ENCODE data around the gene WDR91. TPM values are rescaled to one million over a fixed set of nuclear protein-coding genes. Genes with fewer than 3 reads are reported as not detected.

WDR91 gene
- polyA plus RNA-seq, 1 experiment: 6.3 TPM

GRCh38 chr7:135195156-135195555, 16.2 kb downstream of the WDR91 start:
- TF ChIP-seq CTCF (IDR thresholded peaks at IDR 0.05; ENCODE audit: low read depth, low read length): no peak
- ChIA-PET CTCF (no interaction called here), POLR2A (no interaction called here)
- no peaks in the 10 kb centered on the region for H3K27me3 ChIP-seq (ENCODE audit: control insufficient read depth, insufficient read depth, low read length)
- no peak overlapping the region for H3K27ac ChIP-seq (ENCODE audit: low read depth, low read length)
- H3K9me3 ChIP-seq (ENCODE audit: control insufficient read depth, insufficient read depth, low read length): no peaks in the 10 kb centered on the region
- DNase-seq (ENCODE audit: low read depth, low spot score): no peak
- no peak overlapping the region for H3K4me3 ChIP-seq (ENCODE audit: low read depth, low read length)

GRCh38 chr7:135194494-135195095, 16.7 kb downstream of the WDR91 start:
- Histone ChIP-seq H3K27me3 (ENCODE audit: control insufficient read depth, insufficient read depth, low read length) (no peaks in the 10 kb centered on the region), H3K27ac (ENCODE audit: low read depth, low read length) (peak overlapping the region; percentile 78), H3K9me3 (ENCODE audit: control insufficient read depth, insufficient read depth, low read length) (no peaks in the 10 kb centered on the region), H3K4me3 (ENCODE audit: low read depth, low read length) (no peak overlapping the region)
- DNase-seq (ENCODE audit: low read depth, low spot score): no peak
- TF ChIP-seq CTCF (IDR thresholded peaks at IDR 0.05; ENCODE audit: low read depth, low read length): no peak
- ChIA-PET POLR2A (interaction anchor here (0.7 to 1.1 kb wide), 3 partner anchors 10 to 34 kb away, joined by 3 to 4 read pairs (median 3); no protein-coding TSS in a partner anchor), CTCF (no interaction called here)

- no peaks in the 10 kb centered on the region for H3K9me3 ChIP-seq (ENCODE audit: control insufficient read depth, insufficient read depth, low read length)
- H3K27me3 ChIP-seq (ENCODE audit: control insufficient read depth, insufficient read depth, low read length): no peaks in the 10 kb centered on the region
- TF ChIP-seq CTCF (IDR thresholded peaks at IDR 0.05; ENCODE audit: low read depth, low read length): no peak
- DNase-seq (ENCODE audit: low read depth, low spot score): peak; percentile 85
- no peak overlapping the region for H3K4me3 ChIP-seq (ENCODE audit: low read depth, low read length)
- CTCF ChIA-PET: interaction anchor here (0.6 kb wide), 1 partner anchor 41 kb away, joined by 3 read pairs; no protein-coding TSS in a partner anchor
- peak overlapping the region; percentile 78 for H3K27ac ChIP-seq (ENCODE audit: low read depth, low read length)
- POLR2A ChIA-PET: interaction anchor here (0.7 to 1.1 kb wide), 4 partner anchors 10 to 33 kb away, joined by 3 to 4 read pairs (median 4); partner anchors contain the start of gene WDR91
These were observed 17.7 kb downstream of the WDR91 start for GRCh38 chr7:135193615-135194081.

- H3K27me3 ChIP-seq (ENCODE audit: control insufficient read depth, insufficient read depth, low read length): no peaks in the 10 kb centered on the region
- ChIA-PET CTCF (interaction anchor here (1.6 kb wide), 1 partner anchor 12 kb away, joined by 4 read pairs; no protein-coding TSS in a partner anchor), POLR2A (interaction anchor here (0.9 kb wide), 1 partner anchor 19 kb away, joined by 4 read pairs; the partner anchor contains the start of gene WDR91)
- no peak for DNase-seq (ENCODE audit: low read depth, low spot score)
- no peaks in the 10 kb centered on the region for H3K9me3 ChIP-seq (ENCODE audit: control insufficient read depth, insufficient read depth, low read length)
- no peak for TF ChIP-seq CTCF (IDR thresholded peaks at IDR 0.05; ENCODE audit: low read depth, low read length)
- no peak overlapping the region for H3K4me3 ChIP-seq (ENCODE audit: low read depth, low read length)
- peak overlapping the region; percentile 73 for H3K27ac ChIP-seq (ENCODE audit: low read depth, low read length)
These were observed 18.3 kb downstream of the WDR91 start for GRCh38 chr7:135192914-135193536.

- no peak overlapping the region for H3K27ac ChIP-seq (ENCODE audit: low read depth, low read length)
- H3K9me3 ChIP-seq (ENCODE audit: control insufficient read depth, insufficient read depth, low read length): no peaks in the 10 kb centered on the region
- no peak for TF ChIP-seq CTCF (IDR thresholded peaks at IDR 0.05; ENCODE audit: low read depth, low read length)
- H3K27me3 ChIP-seq (ENCODE audit: control insufficient read depth, insufficient read depth, low read length): no peaks in the 10 kb centered on the region
- DNase-seq (ENCODE audit: low read depth, low spot score): no peak
- POLR2A ChIA-PET: no interaction called here
- H3K4me3 ChIP-seq (ENCODE audit: low read depth, low read length): no peak overlapping the region
- CTCF ChIA-PET: no interaction called here
These were observed 20.6 kb downstream of the WDR91 start for GRCh38 chr7:135190703-135191102.
